ENCODE results near the gene CFAP74. TPM values are rescaled to one million over a fixed set of nuclear protein-coding genes. Genes with fewer than 3 reads are reported as not detected.
"Not testable (repeated sequence)": the region's sequence is repeated elsewhere in the genome, so short reads cannot be mapped to it uniquely, and the experiment has no call there.

The CFAP74 gene
- total and polyA plus RNA-seq, 2 donors (not counting 3 experiments of a cell fraction or from before 2014, with no cell fraction given): not detected

DNA sequence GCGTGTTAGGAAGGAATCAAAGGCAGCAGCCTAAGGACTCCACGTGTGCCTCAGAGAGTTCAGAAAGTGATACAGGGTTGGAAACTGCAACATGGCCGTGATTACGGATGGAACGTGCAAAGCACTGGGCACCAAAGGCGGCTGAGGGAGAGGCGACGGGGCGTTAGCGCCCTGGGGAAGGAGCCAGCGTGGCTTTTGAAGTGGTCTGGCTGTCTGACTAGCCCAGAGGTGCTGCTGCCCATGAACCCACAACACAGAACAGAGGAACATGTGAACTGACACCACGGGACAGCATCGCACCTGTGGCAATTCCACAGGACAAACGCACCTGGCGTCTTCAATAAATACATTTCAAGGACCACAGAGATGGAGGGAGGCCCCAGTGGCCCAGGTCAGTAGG is 66.5 kb downstream of the CFAP74 start:
- Histone ChIP-seq H2AFZ (ENCODE audit: low read depth, low read length) (no peak overlapping the region), H3K27me3 (ENCODE audit: control insufficient read depth in 2 of 2, insufficient read depth in 2 of 2, low read length in 2 of 2) (no peaks in the 10 kb centered on the region), H3K36me3 (ENCODE audit: control insufficient read depth in 2 of 2, extremely low read depth in 1 of 2, insufficient read depth in 2 of 2, low read length in 2 of 2) (no peaks in the 10 kb centered on the region), H3K27ac (ENCODE audit: insufficient read depth, low read depth, low read length) (no peak overlapping the region), H3K4me3 (replicated peaks in 1 of 3; ENCODE audit: insufficient read depth in 1 of 3, low read depth in 1 of 3, low read length in 3 of 3) (no peak overlapping the region), H3K9me3 (replicated peaks; ENCODE audit: control insufficient read depth, insufficient read depth, low read length) (peaks cover 2% of the 10 kb centered on the region), H3K4me1 (ENCODE audit: control insufficient read depth, extremely low read depth, insufficient read depth, low read length) (no peaks in the 10 kb centered on the region), H3K79me2 (ENCODE audit: control insufficient read depth, insufficient read depth, low read length) (no peaks in the 10 kb centered on the region), H3K9me1 (replicated peaks; ENCODE audit: control insufficient read depth, extremely low read depth, insufficient read depth, low read length) (no peaks in the 10 kb centered on the region), H3K9ac (replicated peaks; ENCODE audit: extremely low read depth, insufficient read depth, low read length) (no peak overlapping the region), H4K20me1 (replicated peaks; ENCODE audit: control insufficient read depth, extremely low read depth, insufficient read depth, low read length) (no peaks in the 10 kb centered on the region), H3K4me2 (ENCODE audit: insufficient read depth, low read length) (no peak overlapping the region)
- DNase-seq (ENCODE audit: low read depth, low spot score) (no peak), FAIRE-seq (no peak)
- no TSS peak for BruUV-seq (replicated peaks)
- dilution Hi-C loops (cut with MboI; ENCODE audit: extremely low pct_ligation_motif_present, low sequenced_read_pairs) (no loop called here), intact Hi-C loops (cut with micrococcal nuclease) (no loop called here)
- ChIA-PET POLR2A (no interaction called here), CTCF (no interaction called here)
- TF ChIP-seq, protein P1, sequence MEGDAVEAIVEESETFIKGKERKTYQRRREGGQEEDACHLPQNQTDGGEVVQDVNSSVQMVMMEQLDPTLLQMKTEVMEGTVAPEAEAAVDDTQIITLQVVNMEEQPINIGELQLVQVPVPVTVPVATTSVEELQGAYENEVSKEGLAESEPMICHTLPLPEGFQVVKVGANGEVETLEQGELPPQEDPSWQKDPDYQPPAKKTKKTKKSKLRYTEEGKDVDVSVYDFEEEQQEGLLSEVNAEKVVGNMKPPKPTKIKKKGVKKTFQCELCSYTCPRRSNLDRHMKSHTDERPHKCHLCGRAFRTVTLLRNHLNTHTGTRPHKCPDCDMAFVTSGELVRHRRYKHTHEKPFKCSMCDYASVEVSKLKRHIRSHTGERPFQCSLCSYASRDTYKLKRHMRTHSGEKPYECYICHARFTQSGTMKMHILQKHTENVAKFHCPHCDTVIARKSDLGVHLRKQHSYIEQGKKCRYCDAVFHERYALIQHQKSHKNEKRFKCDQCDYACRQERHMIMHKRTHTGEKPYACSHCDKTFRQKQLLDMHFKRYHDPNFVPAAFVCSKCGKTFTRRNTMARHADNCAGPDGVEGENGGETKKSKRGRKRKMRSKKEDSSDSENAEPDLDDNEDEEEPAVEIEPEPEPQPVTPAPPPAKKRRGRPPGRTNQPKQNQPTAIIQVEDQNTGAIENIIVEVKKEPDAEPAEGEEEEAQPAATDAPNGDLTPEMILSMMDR (IDR thresholded peaks at IDR 0.05; ENCODE audit: extremely low read depth in 1 of 2, insufficient read depth in 1 of 2, low read depth in 1 of 2, low read length in 2 of 2): no peak
- TF ChIP-seq MYC (IDR thresholded peaks at IDR 0.05; ENCODE audit: low read depth, low read length): no peak
- no peak for TF ChIP-seq JUN (IDR thresholded peaks at IDR 0.05; ENCODE audit: borderline replicate concordance, insufficient read depth, insufficient read length, low read depth)
- TF ChIP-seq FOS (IDR thresholded peaks at IDR 0.05; ENCODE audit: borderline replicate concordance, insufficient read depth, low read length): no peak
- TF ChIP-seq EZH2 (IDR thresholded peaks at IDR 0.05; ENCODE audit: borderline replicate concordance, low read depth, low read length, severe bottlenecking): no peak
- no peak for TF ChIP-seq GATA2 (IDR thresholded peaks at IDR 0.05; ENCODE audit: insufficient read depth, insufficient read length, low read depth, low read length)
- TF ChIP-seq POLR2A (IDR thresholded peaks at IDR 0.05; ENCODE audit: low read depth, low read length): no peak
- TF ChIP-seq, protein P2, sequence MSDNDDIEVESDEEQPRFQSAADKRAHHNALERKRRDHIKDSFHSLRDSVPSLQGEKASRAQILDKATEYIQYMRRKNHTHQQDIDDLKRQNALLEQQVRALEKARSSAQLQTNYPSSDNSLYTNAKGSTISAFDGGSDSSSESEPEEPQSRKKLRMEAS (IDR thresholded peaks at IDR 0.05; ENCODE audit: insufficient read depth, insufficient read length): no peak
- TF ChIP-seq POLR2AphosphoS5 (IDR thresholded peaks at IDR 0.05; ENCODE audit: insufficient read depth, low read depth, low read length): no peak

DNA sequence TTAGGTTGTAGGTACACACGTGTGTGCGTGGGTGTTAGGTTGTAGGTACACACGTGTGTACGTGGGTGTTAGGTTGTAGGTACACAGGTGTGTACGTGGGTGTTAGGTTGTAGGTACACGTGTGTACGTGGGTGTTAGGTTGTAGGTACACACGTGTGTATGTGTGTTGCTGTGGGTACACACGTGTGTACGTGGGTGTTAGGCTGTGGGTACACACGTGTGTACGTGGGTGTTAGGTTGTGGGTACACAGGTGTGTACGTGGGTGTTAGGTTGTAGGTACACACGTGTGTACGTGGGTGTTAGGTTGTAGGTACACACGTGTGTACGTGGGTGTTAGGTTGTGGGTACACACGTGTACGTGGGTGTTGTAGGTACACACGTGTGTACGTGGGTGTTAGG is 68.7 kb downstream of the CFAP74 start:
- DNase-seq (ENCODE audit: low read depth, low spot score); H3K36me3 ChIP-seq (ENCODE audit: control insufficient read depth in 2 of 2, extremely low read depth in 1 of 2, insufficient read depth in 2 of 2, low read length in 2 of 2); H3K4me1 ChIP-seq (ENCODE audit: control insufficient read depth, extremely low read depth, insufficient read depth, low read length); H3K27ac ChIP-seq (ENCODE audit: insufficient read depth, low read depth, low read length); H3K79me2 ChIP-seq (ENCODE audit: control insufficient read depth, insufficient read depth, low read length); H3K9me1 ChIP-seq (replicated peaks; ENCODE audit: control insufficient read depth, extremely low read depth, insufficient read depth, low read length); H4K20me1 ChIP-seq (replicated peaks; ENCODE audit: control insufficient read depth, extremely low read depth, insufficient read depth, low read length); dilution Hi-C loops (cut with MboI; ENCODE audit: extremely low pct_ligation_motif_present, low sequenced_read_pairs); H3K9ac ChIP-seq (replicated peaks; ENCODE audit: extremely low read depth, insufficient read depth, low read length); intact Hi-C loops (cut with micrococcal nuclease); H3K9me3 ChIP-seq (replicated peaks; ENCODE audit: control insufficient read depth, insufficient read depth, low read length); H2AFZ ChIP-seq (ENCODE audit: low read depth, low read length); H3K27me3 ChIP-seq (ENCODE audit: control insufficient read depth in 2 of 2, insufficient read depth in 2 of 2, low read length in 2 of 2); BruUV-seq (replicated peaks); FAIRE-seq; H3K4me3 ChIP-seq (replicated peaks in 1 of 3; ENCODE audit: insufficient read depth in 1 of 3, low read depth in 1 of 3, low read length in 3 of 3); POLR2A ChIA-PET; H3K4me2 ChIP-seq (ENCODE audit: insufficient read depth, low read length): not testable (repeated sequence)
- CTCF ChIA-PET: interaction anchor here (0.9 kb wide), 1 partner anchor 110 kb away, joined by 4 read pairs; no protein-coding TSS in a partner anchor

Data from endothelial cell of umbilical vein (primary cell).